Pancreas (tissue), 10 donors: ENCODE measurements around the gene FASN. TPM values are rescaled to one million over a fixed set of nuclear protein-coding genes. Genes with fewer than 3 reads are reported as not detected.
A peak's percentile ranks its signal among the peaks of the same experiment; 100 is the strongest.

ENCODE experiments used
- ATAC-seq, 4 donors: fragments of 200-7000 bp; cut with Tn5 transposase; one replicate each; pipeline versions ENCODE4 v1.8.0 to v1.9.1; 2020; ENCODE audit warnings: mild to moderate bottlenecking in 4 of 4, moderate library complexity in 4 of 4
- DNase-seq, 6 donors: peaks; one replicate each; pipeline ENCODE4 v3.0.0-alpha.2; 2020
- FAIRE-seq: peaks from 2 replicates; lab custom pipeline; 2012; peaks lifted over from hg19 to GRCh38; lab: Jason Lieb, UNC
- H3K27ac ChIP-seq, 4 donors: fragments of 200-600 bp; sonication (generic); 1 replicate in 3 of 4; 2 replicates in 1 of 4; pipeline versions ENCODE4 v1.5.0 to v1.8.0; 2020
- H3K27me3 ChIP-seq, 4 donors: fragments of 200-600 bp; one replicate each; pipeline ENCODE4 v1.8.0; 2021
- H3K36me3 ChIP-seq, 3 donors: fragments of 200-600 bp; sonication (generic) in 1 of 3; one replicate each; pipeline versions ENCODE4 v1.5.0 to v1.8.0; 2020 to 2021
- H3K4me1 ChIP-seq, 3 donors: fragments of 200-600 bp; one replicate each; pipeline ENCODE4 v1.8.0; 2021
- H3K4me3 ChIP-seq, 4 donors: fragments of 200-600 bp; sonication (generic) in 2 of 4; one replicate each; pipeline versions ENCODE4 v1.5.0 to v1.8.0; 2020 to 2021
- H3K9me3 ChIP-seq, 4 donors: fragments of 200-600 bp; one replicate each; pipeline ENCODE4 v1.8.0; 2021
- CTCF ChIP-seq, 4 donors: fragments of 200-600 bp; sonication (generic) in 3 of 4; IDR thresholded peaks; one replicate each; pipeline versions ENCODE4 v1.5.0 to v1.8.0; 2021; ENCODE audit warnings: antibody characterized with exemption in 4 of 4
- WGBS, 2 donors: extraction: QIAGEN DNeasy Blood & Tissue Kit; methylation state at CpG; one replicate each; pipeline ENCODE4 v1.1.7; 2013; 5-methylcytosine and 5-hydroxymethylcytosine counted together
- intact Hi-C, 3 donors: fragments of 100-400 bp; cut with DNase I; formaldehyde crosslinking; loops; one replicate each; pipeline versions ENCODE4 v1.11.1 to v1.14.2; 2022
- polyA plus RNA-seq, 2 donors: library from polyadenylated mRNA; stranded (reverse); fragments of 200-250 nt; gene quantifications; one replicate each; pipeline ENCODE4 v1.2.3, GENCODE V29; 2013
- total RNA-seq, 6 donors: library from RNA; stranded (reverse); fragmentation: NEBNext Ultra II Directional in 4 of 6; extraction: Animal tissue kit (Norgen Biotek cat#: 25700) in 4 of 6; gene quantifications; one replicate each; pipeline versions ENCODE4 v1.2.1 to v1.2.4, GENCODE V29; 2021 to 2023
- donor health status: healthy with polysubstance abuse.
- donor health status: DM: no; HTN: no; CAD: no; lungs with moderate emphysema.
- donor health status: DM: no; HTN: no; CAD: no.
- donor health status: control.
- donor health status: control.
- donor health status: Bipolar disorder and iron deficiency.
- donor health status: DM: yes; HTN: yes; CAD: no.
- donor health status: DM: no; HTN: no; CAD: no.
- donor health status: DM: no; HTN: no; CAD: no.
- donor health status: DM: yes; HTN: yes; CAD: no.

FASN gene
- total and polyA plus RNA-seq, 8 donors: 12.4 to 69.4 (median 31.7) TPM

GRCh38 chr17:82070611-82071010 lies 27.4 kb downstream of the FASN start:
- intact Hi-C loops: no loop called here
- no peaks in the 10 kb centered on the region for H3K27me3 ChIP-seq
- no peaks in the 10 kb centered on the region for H3K9me3 ChIP-seq
- H3K27ac ChIP-seq: no peak overlapping the region
- DNase-seq: no peak
- FAIRE-seq: no peak
- no peaks in the 10 kb centered on the region for H3K36me3 ChIP-seq
- no peak for TF ChIP-seq CTCF (IDR thresholded peaks at IDR 0.05)
- no peak overlapping the region for H3K4me3 ChIP-seq
- H3K4me1 ChIP-seq: peaks cover 0 to 6% (median 4%) of the 10 kb centered on the region in 3 donors
- no peak for ATAC-seq

- peak; percentile 89 to 93 (median 92) for ATAC-seq
- TF ChIP-seq CTCF (IDR thresholded peaks at IDR 0.05): no peak
- peaks cover 0 to 6% (median 0%) of the 10 kb centered on the region in 3 donors for H3K36me3 ChIP-seq
- no peaks in the 10 kb centered on the region for H3K9me3 ChIP-seq
- DNase-seq: peak in 5 of 6 donors; percentile 54 to 91 (median 81)
- H3K4me3 ChIP-seq: peak within 1 kb of the TSS; percentile 55 to 95 (median 89)
- H3K4me1 ChIP-seq: peaks cover 0 to 16% (median 15%) of the 10 kb centered on the region in 3 donors
- intact Hi-C loops: no loop called here
- no peak for FAIRE-seq
- no peaks in the 10 kb centered on the region for H3K27me3 ChIP-seq
- 8 to 10% methylated on average over 63 to 88 of the region's 88 CpGs for WGBS, 2 donors
- peak within 1 kb of the TSS; percentile 69 to 79 (median 72) for H3K27ac ChIP-seq
Measured at GRCh38 chr17:82065638-82066303, 32.3 kb downstream of the FASN start, which contains the start of gene DUS1L. DUS1L (minus strand) TSS chr17:82065804; CDS start chr17:82065059, 745 bp downstream.

GRCh38 chr17:82065193-82065637 lies 32.8 kb downstream of the FASN start:
- Histone ChIP-seq H3K27me3 (no peaks in the 10 kb centered on the region), H3K4me1 (peaks cover 0 to 16% (median 15%) of the 10 kb centered on the region in 3 donors), H3K36me3 (peaks cover 0 to 11% (median 0%) of the 10 kb centered on the region in 3 donors), H3K27ac (peak overlapping the region in 3 of 4 donors; percentile 10 to 44 (median 26)), H3K9me3 (no peaks in the 10 kb centered on the region), H3K4me3 (peak overlapping the region; percentile 55 to 95 (median 89))
- peak in 2 of 6 donors; percentile 47 to 82 for DNase-seq
- 0% methylated on average over 21 to 47 of the region's 47 CpGs for WGBS, 2 donors
- FAIRE-seq: no peak
- ATAC-seq: peak in 3 of 4 donors; percentile 4 to 24 (median 5)
- TF ChIP-seq CTCF (IDR thresholded peaks at IDR 0.05): no peak
- intact Hi-C loops: no loop called here

- H3K27me3 ChIP-seq: no peaks in the 10 kb centered on the region
- no peak for TF ChIP-seq CTCF (IDR thresholded peaks at IDR 0.05)
- intact Hi-C loops: no loop called here
- FAIRE-seq (no peak), ATAC-seq (peak; percentile 14 to 60 (median 51)), DNase-seq (peak in 1 of 6 donors; percentile 80)
- 7 to 9% methylated on average over 36 of the region's 36 CpGs for WGBS, 2 donors
- no peaks in the 10 kb centered on the region for H3K9me3 ChIP-seq
- peaks cover 0 to 16% (median 15%) of the 10 kb centered on the region in 3 donors for H3K4me1 ChIP-seq
- peak overlapping the region; percentile 55 to 95 (median 89) for H3K4me3 ChIP-seq
- H3K27ac ChIP-seq: peak overlapping the region in 1 of 4 donors; percentile 26
- H3K36me3 ChIP-seq: peaks cover 0 to 17% (median 0%) of the 10 kb centered on the region in 3 donors
Measured at GRCh38 chr17:82064433-82065192, 33.4 kb downstream of the FASN start.
